ENCODE data around the gene RNF182.

- TF ChIP-seq POLR2AphosphoS5 (IDR thresholded peaks at IDR 0.05; ENCODE audit: low read depth, low read length) = no peak
- no peak for TF ChIP-seq TAF1 (IDR thresholded peaks at IDR 0.05; ENCODE audit: borderline replicate concordance, low read depth, low read length)
- TF ChIP-seq POLR2A (IDR thresholded peaks at IDR 0.05; ENCODE audit: low read depth, low read length) = no peak
Measured at GRCh38 chr6:13988908-13989307, 64.2 kb downstream of the RNF182 start.

Data from GM12892 (cell line).